HG03575 (cell line): ENCODE results near the gene SPOCK1.

Experiments used
- ATAC-seq: cut with Tn5 transposase; IDR thresholded peaks from one replicate; pipeline ENCODE4 v1.9.1; 2021; ENCODE audit not compliant: unreplicated experiment, insufficient number of reproducible peaks, low FRiP score; ENCODE audit errors: extremely low read depth

The SPOCK1 gene

GRCh38 chr5:137497396-137498290 is 1.5 kb downstream of the SPOCK1 start:
- no peak for ATAC-seq

GRCh38 chr5:137496919-137497318 is 2.2 kb downstream of the SPOCK1 start:
- no peak for ATAC-seq

- no peak for ATAC-seq
Measured at GRCh38 chr5:137492331-137492730, 6.8 kb downstream of the SPOCK1 start.

- no peak for ATAC-seq
Measured at GRCh38 chr5:137491121-137491520, 8.0 kb downstream of the SPOCK1 start.

- no peak for ATAC-seq
Measured at GRCh38 chr5:137490591-137490990, 8.5 kb downstream of the SPOCK1 start.

GRCh38 chr5:137488974-137489373 is 10.2 kb downstream of the SPOCK1 start:
- ATAC-seq, result no peak

GRCh38 chr5:137488516-137488915 is 10.6 kb downstream of the SPOCK1 start:
- no peak for ATAC-seq

GRCh38 chr5:137487600-137487999 is 11.5 kb downstream of the SPOCK1 start:
- ATAC-seq, result no peak

GRCh38 chr5:137486707-137487106 is 12.4 kb downstream of the SPOCK1 start:
- ATAC-seq, result no peak

GRCh38 chr5:137481596-137481995 is 17.5 kb downstream of the SPOCK1 start:
- ATAC-seq, result no peak

GRCh38 chr5:137478043-137478442 is 21.1 kb downstream of the SPOCK1 start:
- ATAC-seq, result no peak

- no peak for ATAC-seq
Measured at GRCh38 chr5:137470921-137471220, 28.3 kb downstream of the SPOCK1 start.

- ATAC-seq, result no peak
Measured at GRCh38 chr5:137470111-137470920, 28.8 kb downstream of the SPOCK1 start.

GRCh38 chr5:137466889-137467288 is 32.2 kb downstream of the SPOCK1 start:
- ATAC-seq, result no peak

- no peak for ATAC-seq
Measured at GRCh38 chr5:137465930-137466329, 33.2 kb downstream of the SPOCK1 start.

- ATAC-seq, result no peak
Measured at GRCh38 chr5:137462816-137463520, 36.2 kb downstream of the SPOCK1 start.

GRCh38 chr5:137462265-137462590 is 36.9 kb downstream of the SPOCK1 start:
- no peak for ATAC-seq

- no peak for ATAC-seq
Measured at GRCh38 chr5:137461391-137462264, 37.5 kb downstream of the SPOCK1 start.

GRCh38 chr5:137454671-137455070 is 44.5 kb downstream of the SPOCK1 start:
- ATAC-seq, result no peak
